HG02970 (cell line): Measurements from ENCODE around the gene BOD1.
"Not testable (repeated sequence)": the region's sequence is repeated elsewhere in the genome, so short reads cannot be mapped to it uniquely, and the experiment has no call there.

Experiments used
- ATAC-seq: cut with Tn5 transposase; IDR thresholded peaks from one replicate; pipeline ENCODE4 v1.9.1; 2021; ENCODE audit warnings: mild to moderate bottlenecking, moderate library complexity, moderate number of reproducible peaks; ENCODE audit not compliant: unreplicated experiment, low FRiP score

BOD1 gene

GRCh38 chr5:173620784-173621183 lies 4.3 kb upstream of the BOD1 start:
- ATAC-seq: no peak

GRCh38 chr5:173618927-173619519 lies 2.6 kb upstream of the BOD1 start:
- no peak for ATAC-seq

GRCh38 chr5:173615884-173616576 lies 420 bp downstream of the BOD1 start:
- peak; percentile 41 for ATAC-seq

GRCh38 chr5:173614591-173614990 lies 1.9 kb downstream of the BOD1 start:
- no peak for ATAC-seq

- ATAC-seq: no peak
Observed at GRCh38 chr5:173613433-173614159, 2.9 kb downstream of the BOD1 start.

- ATAC-seq: no peak
Observed at GRCh38 chr5:173612948-173613347, 3.5 kb downstream of the BOD1 start.

- ATAC-seq: no peak
Observed at GRCh38 chr5:173611706-173612105, 4.7 kb downstream of the BOD1 start.

- no peak for ATAC-seq
Observed at GRCh38 chr5:173604141-173604540, 12.3 kb downstream of the BOD1 start.

GRCh38 chr5:173602423-173602822 lies 14.0 kb downstream of the BOD1 start:
- ATAC-seq: no peak

GRCh38 chr5:173598686-173599085 lies 17.8 kb downstream of the BOD1 start:
- no peak for ATAC-seq

GRCh38 chr5:173597304-173597703 lies 19.1 kb downstream of the BOD1 start:
- ATAC-seq: no peak

- ATAC-seq: no peak
Observed at GRCh38 chr5:173595841-173596240, 20.6 kb downstream of the BOD1 start.

GRCh38 chr5:173594061-173594460 lies 22.4 kb downstream of the BOD1 start:
- no peak for ATAC-seq

- no peak for ATAC-seq
Observed at GRCh38 chr5:173592050-173592669, 24.3 kb downstream of the BOD1 start.

GRCh38 chr5:173591056-173591514 lies 25.4 kb downstream of the BOD1 start:
- no peak for ATAC-seq

- no peak for ATAC-seq
Observed at GRCh38 chr5:173590436-173591055, 25.9 kb downstream of the BOD1 start.

GRCh38 chr5:173586133-173586532 lies 30.3 kb downstream of the BOD1 start:
- not testable (repeated sequence) for ATAC-seq

GRCh38 chr5:173583346-173583745 lies 33.1 kb downstream of the BOD1 start:
- ATAC-seq: no peak

GRCh38 chr5:173582216-173583111 lies 34.0 kb downstream of the BOD1 start:
- no peak for ATAC-seq
